Stimulated activated CD8-positive, alpha-beta memory T cell treated with anti-CD3 and anti-CD28 coated beads, Interleukin-2, amount 100 ng/mL, for 1 hour (primary cell): ENCODE results near the gene SDCBP2.
"Not testable (repeated sequence)": the region's sequence is repeated elsewhere in the genome, so short reads cannot be mapped to it uniquely, and the experiment has no call there.

ENCODE experiments used
- DNase-seq, 2 donors: peaks; one replicate each; pipeline ENCODE4 v3.0.0-alpha.2; 2020; ENCODE audit warnings: low read depth in 2 of 2

The SDCBP2 gene

GRCh38 chr20:1360094-1360846 lies 31.3 kb upstream of the SDCBP2 start:
- DNase-seq = no peak

- no peak for DNase-seq
Observed at GRCh38 chr20:1357921-1358671, 29.2 kb upstream of the SDCBP2 start.

- no peak for DNase-seq
Observed at GRCh38 chr20:1353956-1354355, 25.0 kb upstream of the SDCBP2 start.

GRCh38 chr20:1346315-1346969 lies 17.5 kb upstream of the SDCBP2 start:
- no peak for DNase-seq

- DNase-seq = no peak
Observed at GRCh38 chr20:1345756-1346093, 16.8 kb upstream of the SDCBP2 start.

GRCh38 chr20:1345030-1345755 lies 16.3 kb upstream of the SDCBP2 start:
- no peak for DNase-seq

GRCh38 chr20:1343446-1344124 lies 14.6 kb upstream of the SDCBP2 start:
- not testable (repeated sequence) for DNase-seq

- no peak for DNase-seq
Observed at GRCh38 chr20:1341561-1342265, 12.8 kb upstream of the SDCBP2 start.

GRCh38 chr20:1338801-1339200 lies 9.9 kb upstream of the SDCBP2 start:
- DNase-seq = no peak

GRCh38 chr20:1338096-1338495 lies 9.2 kb upstream of the SDCBP2 start:
- no peak for DNase-seq

- no peak for DNase-seq
Observed at GRCh38 chr20:1337441-1337840, 8.5 kb upstream of the SDCBP2 start.

- DNase-seq = no peak
Observed at GRCh38 chr20:1336699-1337367, 7.9 kb upstream of the SDCBP2 start.

GRCh38 chr20:1335961-1336698 lies 7.2 kb upstream of the SDCBP2 start:
- no peak for DNase-seq

- DNase-seq = no peak
Observed at GRCh38 chr20:1334761-1335160, 5.8 kb upstream of the SDCBP2 start.

GRCh38 chr20:1334370-1334731 lies 5.4 kb upstream of the SDCBP2 start:
- no peak for DNase-seq

GRCh38 chr20:1333462-1334369 lies 4.8 kb upstream of the SDCBP2 start:
- no peak for DNase-seq

- no peak for DNase-seq
Observed at GRCh38 chr20:1332749-1333300, 3.9 kb upstream of the SDCBP2 start.

GRCh38 chr20:1331801-1332453 lies 3.0 kb upstream of the SDCBP2 start:
- no peak for DNase-seq
